GM19023 (cell line): ENCODE results near the gene SST.

Experiments used
- ATAC-seq: cut with Tn5 transposase; IDR thresholded peaks from one replicate; pipeline ENCODE4 v1.9.1; 2021; ENCODE audit warnings: mild to moderate bottlenecking, moderate library complexity; ENCODE audit not compliant: unreplicated experiment

Gene SST

DNA sequence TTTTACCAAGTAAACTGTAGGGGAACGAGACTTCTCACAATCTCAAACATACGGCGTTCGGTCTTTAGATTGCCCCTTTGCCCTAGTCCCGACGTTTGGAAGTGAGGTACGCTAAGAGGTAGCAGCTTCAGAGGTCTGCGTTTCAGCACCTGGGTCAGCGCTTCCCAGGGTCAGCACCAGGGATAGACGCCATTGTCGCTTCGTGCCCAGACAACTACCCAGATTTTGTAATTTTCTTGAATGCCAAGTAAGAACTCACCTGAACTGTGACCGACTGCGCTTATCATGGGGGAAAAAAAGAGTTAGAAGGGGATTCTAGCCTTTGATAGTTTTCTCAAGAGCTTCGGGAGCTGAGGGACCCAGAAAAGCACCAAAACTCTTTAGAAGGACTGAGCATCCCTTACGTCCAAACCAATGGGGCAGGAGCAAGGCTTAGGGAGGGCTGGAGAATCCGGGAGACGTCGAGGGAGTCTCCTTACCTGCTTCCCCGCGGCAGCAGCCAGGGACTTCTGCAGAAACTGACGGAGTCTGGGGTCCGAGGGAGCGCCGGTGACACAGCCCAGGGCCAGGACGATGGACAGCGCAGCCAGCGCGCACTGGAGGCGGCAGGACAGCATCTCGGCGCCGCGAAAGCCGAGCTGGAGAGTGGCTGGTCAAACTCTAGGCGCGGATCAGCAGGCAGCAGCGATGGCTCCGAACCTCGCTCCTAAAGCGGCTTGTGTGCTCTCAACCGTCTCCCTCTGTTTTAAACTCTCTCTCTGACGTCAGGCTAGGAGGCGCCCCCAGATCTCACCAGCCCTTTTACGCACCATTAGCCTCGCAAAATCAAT lies at the start of gene SST:
Gene SST (minus strand): TSS at position 720 of the 830 bp plus-strand sequence. CDS start 103 bp downstream, at position 617.
- no peak for ATAC-seq

DNA sequence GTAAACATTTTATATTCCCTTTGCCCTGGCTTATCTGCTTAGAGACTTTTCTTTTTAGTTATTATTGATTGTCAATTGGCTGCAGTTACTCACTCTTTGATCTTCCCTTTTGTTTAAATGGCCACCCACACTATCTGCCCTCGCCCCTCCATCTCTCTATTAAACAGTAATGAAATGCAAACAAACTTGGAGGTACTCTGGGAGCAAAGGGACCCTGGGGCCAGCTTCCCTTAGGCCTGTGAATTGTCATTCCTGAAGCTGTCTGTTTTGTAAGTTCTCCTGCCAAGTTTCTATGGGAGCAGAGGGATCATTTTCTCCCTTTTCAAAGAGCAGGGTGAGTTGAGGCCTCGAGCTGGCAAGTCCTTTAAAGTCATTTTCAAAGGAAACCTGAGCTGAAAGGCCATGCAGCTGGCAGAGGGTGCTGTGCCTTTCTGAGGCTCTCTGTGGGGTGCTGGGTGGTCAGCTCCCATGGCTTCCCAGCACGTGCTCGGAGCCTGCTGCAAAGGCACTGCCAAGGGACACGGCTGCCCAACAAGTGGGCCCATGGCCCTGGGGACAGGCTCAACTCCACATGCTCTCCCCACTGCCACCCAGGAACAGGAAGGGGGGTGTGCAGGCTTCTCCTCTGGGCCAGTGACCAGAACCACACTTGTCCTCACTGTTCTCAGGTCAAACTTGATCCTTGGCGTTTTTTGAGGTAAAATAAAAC lies 49.6 kb upstream of the SST start:
- no peak for ATAC-seq

DNA sequence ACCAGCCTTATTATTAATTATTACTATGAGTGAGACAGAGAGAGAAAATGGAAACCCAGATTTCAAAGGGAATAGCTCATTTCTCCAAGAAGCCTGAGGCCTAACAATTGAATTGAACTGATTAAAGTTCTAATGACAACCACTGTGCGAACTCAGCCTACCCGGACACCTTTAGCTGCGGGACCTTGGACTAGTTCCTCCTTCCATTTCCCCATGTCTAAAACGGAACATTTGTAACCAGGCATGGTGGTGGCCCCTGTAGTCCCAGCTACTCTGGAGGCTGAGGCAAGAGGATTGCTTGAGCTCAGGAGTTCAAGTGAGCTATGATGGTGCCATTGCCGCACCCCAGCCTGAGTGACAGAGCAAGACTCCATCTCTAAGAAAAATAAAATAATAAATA lies 48.6 kb upstream of the SST start:
- ATAC-seq, result no peak

DNA sequence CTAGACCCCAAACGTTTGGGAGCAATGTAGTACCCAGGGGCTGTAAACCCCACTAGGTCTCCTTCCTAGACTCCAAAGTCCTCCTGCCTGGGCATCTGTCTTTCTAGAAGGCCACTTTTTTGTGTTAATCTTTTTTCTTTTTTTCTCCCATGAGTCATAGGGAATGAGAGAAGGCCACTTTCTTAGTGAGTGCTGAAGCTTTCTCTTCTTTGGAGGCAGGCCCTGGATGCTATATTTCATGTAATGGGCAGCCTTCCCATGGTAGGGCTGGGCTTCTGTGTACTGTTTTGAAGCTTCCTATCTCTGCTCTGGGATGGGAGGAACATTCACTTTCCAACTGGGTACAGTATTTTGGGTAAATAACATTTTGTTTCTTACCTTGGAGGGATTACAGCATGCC lies 47.4 kb upstream of the SST start:
- ATAC-seq, result no peak

DNA sequence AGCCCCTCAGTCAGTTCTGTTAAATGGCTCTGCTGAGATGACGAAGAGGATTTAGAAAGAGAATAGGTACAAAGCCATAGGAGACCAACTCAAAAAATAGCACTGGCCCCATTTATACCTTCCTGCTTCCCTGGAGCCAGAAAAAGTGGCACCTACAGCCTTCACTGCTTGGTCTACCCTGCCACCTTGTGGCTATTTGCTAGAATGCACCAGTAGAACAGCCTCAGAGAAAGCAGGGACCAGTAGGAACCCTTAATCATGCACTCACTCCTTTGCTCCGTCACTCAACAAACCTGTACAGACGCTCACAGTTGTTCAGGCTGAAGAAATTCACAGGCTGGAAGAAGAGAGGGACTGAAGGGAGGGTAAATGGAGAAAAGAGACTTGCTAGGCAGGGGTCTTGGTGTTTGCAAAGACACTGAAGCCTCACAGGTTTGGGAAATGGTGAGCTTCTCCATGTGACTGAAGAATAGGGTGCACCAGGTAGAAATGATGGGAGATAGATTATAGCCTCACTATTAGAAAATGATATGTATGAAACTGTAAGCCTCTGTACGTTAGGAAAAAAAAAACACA lies 44.3 kb upstream of the SST start:
- peak; percentile 88 for ATAC-seq

DNA sequence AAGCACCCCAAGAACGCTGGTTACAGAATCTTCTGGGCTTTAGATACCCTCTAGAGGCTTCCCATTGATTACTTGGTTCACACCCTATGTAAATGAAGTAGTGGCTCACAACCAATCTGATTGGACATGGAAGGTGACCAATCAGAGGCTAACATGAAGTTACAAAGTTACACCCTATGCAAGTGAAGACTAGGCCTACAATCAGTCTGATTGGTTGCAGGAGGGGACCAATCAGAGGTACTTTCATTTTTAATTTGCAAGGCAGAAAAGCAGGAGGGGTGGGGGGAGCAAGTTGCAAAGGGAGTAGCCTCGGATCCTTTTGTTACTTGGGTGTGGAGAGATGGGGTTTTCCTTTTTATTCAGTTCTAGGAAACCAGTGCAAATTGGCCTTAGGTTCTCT lies 43.3 kb upstream of the SST start:
- ATAC-seq, result no peak

DNA sequence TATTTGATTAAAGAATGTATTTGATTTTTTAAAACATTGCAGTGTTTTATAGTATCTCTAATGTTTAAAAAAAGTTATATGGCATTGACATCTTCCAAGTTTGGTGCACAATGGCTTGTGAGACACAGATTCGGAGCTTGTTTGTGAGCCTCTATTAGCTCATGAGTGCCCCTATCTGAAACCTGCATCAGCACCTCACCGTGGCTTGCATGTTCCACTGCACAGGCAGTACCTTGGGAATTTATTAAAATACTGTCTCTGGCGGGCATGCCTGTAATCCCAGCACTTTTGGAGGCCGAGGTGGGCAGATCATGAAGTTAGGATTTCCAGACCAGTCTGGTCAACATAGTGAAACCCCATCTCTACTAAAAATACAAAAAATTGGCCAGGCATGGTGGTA lies 39.0 kb upstream of the SST start:
- no peak for ATAC-seq

DNA sequence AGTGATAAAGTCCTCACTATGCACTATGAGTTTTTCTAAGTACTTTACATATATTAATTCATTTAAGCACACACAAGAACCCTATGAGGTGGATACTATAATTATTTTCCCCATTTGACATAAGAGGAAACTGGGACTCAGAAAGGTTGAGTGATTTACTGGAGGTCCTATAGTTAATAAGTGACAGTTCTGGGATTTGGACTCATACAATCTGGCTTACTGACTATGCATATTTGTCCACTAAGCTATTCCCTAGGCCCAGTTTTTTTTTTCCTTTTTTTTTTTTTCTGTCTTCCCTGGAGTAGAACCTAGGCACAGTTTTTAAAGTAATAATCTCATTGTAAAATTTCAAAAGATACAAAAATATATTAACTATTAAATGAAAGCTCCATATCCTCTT lies 38.5 kb upstream of the SST start:
- no peak for ATAC-seq

DNA sequence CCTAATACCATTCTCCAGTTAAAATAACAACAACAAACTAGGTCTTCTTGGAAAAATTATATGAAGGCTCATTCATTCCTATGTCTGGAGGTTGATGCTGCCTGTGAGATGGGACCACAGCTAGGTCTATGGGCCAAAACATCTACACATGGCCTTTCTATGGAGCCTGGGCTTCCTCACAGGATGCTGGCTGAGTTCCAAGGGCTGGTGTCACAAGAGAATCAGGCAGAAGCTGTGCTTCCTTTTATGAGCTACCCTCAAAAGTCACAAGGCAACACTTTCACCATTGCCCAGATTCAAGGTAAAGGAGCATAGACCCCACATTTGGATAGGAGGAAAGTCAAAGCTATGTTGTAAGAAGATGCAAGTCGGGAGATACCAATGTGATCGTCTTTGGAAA lies 36.8 kb upstream of the SST start:
- no peak for ATAC-seq

DNA sequence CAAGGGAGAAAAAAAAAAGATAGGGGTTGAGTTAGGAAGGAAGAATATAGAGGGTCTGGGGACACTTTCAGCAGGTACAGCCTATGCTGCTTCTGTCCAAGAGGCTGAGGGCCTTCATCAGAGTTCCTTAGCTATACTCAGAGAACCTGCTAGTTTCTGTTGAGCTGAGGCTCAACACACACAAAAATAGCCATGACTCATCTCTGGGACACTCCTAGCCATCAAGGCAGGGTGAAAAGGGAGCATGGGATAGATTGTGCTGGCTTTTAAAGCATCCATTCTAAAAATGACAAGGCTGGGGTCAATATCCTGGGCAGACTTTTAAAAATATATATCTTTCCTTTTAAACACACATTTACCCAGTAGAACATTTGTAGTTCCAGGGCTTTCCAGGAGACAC lies 35.0 kb upstream of the SST start:
- ATAC-seq, result no peak

DNA sequence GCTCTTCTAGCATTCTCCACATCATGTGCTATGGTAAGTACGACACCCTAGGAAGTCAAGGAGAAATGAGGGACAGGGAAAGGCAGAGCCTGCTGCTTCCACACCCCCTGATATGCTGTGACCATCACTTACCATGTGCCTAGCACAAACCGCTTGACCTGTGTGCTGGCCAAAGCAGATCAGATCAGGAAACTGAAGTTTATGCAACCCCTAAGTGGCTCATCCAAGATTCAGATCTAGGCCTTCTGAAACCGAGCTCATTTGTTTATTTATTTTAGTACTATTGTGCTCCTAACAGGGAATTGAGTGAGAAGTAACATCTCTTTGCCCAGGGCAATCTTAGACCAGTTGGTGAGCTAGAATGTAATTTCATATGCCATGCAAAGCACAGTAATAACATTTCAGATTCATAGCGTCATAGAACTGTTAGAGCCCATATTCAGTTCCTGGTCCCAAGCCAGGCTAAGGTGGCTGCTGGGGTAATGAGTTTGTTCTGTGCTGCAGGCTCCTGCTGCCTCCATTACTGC lies 32.4 kb upstream of the SST start, which contains the start of gene RTP2:
Gene RTP2 (minus strand): TSS at position 51 of the 527 bp plus-strand sequence. CDS start 429 bp downstream, outside the sequence.
- ATAC-seq, result no peak

DNA sequence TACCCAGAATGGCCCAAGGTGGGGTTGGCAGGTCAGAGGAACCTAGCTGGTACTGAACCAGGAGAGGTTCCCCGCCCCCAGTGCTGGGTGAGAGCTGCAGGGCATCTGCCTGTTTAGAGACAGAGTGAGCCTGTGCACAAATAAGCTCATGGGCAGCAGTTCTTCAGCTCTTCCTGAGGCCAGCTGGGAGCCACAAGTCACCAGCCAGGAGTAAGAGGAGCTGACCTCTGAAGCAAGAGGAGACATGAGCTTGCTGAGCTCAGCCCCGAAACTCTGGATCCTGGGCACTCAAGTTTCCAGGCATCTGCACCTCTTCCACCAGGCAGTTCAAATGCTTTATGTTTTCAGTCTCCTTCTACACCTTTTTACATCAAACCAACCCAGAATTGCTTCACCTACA lies 30.1 kb upstream of the SST start:
- no peak for ATAC-seq

DNA sequence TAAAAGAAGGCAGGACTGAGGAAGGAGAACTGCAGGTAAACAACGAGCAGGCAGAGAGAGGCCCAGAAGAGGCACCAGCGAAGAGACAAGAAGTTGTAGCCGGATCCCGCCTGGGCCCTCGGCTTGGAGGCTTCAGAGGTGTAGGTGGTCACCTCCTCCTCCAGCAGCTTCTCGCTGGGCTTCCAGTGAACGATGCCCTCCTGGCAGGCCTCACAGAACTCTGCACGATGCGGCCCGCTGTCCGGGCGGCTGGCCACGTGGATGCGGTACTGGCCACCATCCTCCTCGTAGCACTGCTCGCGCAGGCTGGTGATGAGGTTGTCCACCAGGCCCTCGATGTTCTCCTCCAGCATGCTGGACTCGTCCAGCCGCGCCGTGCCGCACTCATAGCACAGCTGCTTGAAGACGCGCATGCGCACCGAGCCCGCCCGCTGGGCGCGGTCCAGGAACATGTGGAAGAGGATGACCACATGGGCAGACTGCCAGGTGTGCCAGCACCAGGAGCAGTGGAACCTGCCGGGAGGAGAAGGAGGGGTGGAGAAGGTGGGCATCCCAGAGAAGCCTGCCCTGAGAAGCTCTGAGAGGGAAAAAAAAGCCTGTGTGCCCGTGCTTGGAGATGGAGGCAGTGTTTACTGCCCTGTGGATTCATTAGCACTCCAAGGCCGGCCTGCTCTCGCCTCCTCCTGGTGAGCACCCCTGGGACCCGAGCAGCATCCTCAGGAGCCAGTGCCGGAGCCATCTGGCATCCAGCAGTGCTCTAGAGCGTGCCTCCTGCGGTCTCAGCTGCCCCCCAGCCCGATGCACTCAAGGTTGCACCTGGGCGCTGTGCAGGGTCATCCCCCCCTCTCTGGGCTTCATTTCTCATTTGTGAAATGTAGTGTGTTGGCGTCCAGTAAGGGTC lies 28.6 kb upstream of the SST start:
- no peak for ATAC-seq

DNA sequence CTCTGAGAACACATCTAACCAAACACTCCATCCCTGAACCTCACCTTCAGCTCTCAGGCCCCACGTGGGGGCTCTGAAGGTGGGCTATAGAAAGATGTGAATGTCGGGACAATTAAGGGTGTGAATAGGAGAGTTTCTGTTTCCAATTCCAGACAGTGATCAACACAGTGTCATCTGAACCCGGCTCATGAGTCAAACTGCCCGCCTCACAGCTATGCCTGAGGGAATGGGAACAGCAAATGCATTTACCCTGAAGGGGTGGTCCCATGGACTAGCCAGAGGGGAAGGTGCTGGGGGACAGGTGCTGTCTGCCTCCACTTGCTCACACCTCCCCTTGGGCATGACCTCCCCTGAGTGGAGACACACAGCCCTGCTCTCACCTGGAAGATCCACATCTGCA lies 25.8 kb upstream of the SST start:
- ATAC-seq, result no peak

DNA sequence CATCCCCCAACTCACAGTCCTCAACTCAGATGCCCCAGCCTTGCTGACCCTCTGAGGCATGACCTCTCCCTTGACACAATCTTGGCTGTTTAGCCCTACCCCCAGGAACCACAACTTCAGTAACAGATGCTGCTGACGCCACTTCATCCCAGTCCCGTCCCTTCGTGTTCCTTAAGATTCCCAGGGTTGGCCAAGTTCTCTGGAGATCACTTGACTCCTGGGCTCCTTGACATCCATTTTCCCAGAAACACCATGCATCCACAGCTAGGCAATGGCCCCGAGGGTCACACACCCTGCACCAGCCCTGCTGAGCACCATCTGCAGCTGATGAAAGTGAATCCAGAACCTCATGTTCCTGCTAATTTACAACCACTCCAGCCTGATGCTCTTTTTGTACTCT lies 25.3 kb upstream of the SST start:
- ATAC-seq, result no peak

DNA sequence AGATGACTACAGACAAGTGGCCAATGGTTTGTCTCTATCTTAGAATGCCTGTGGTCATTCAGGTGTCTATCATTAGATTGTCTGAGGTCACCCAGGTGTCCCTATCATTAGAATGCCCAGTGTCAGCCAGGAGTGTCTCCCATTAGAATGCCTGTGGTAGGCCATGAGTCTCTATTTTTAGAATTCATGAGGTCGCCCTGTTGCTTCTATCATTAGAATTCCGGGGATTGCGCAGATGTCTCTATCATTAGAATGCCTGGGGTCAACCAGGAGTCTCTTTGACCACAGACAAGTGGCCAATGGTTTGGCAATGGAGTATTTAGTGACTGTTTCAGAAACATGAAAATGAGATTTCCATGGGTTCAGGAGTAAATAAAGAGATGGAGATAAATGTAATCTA lies 24.6 kb upstream of the SST start:
- no peak for ATAC-seq

DNA sequence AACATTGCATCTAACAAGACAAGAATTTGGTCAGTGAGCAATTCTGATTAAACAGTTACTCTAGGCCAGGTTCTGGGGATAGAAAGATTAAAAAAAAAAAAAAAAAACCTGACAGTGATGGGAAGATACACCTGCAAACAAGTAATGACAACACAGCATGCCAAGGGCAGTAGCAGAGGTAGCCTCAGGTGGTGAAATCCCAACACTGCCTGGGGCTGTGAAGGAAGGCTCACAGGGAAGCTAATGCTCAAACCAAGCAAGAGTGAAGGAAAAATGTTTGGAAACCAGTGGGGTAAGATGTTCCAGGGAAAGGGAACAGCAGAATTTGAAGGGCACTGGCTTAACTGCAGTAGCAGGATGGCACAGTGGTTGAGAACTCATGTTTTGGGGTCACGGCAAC lies 23.2 kb upstream of the SST start:
- ATAC-seq, result no peak

DNA sequence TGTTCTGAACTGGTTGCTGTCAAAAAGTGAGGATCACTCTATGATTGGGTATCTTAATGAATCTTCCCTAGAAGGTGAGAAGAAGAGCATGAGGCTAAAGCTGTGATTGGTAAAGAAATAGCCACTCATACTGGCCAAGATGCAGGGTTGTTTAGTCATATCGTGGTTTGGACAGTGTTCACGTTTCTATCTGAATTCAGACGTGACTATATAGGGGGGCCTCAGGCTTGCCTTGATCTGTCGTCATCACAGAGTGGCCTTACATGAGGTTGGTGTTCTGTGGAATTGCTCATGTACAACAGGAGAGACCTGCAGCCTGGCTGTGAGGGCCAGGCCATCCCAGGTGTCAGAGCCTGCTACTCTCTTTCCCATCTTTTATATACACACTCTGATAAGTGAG lies 19.8 kb upstream of the SST start:
- no peak for ATAC-seq

DNA sequence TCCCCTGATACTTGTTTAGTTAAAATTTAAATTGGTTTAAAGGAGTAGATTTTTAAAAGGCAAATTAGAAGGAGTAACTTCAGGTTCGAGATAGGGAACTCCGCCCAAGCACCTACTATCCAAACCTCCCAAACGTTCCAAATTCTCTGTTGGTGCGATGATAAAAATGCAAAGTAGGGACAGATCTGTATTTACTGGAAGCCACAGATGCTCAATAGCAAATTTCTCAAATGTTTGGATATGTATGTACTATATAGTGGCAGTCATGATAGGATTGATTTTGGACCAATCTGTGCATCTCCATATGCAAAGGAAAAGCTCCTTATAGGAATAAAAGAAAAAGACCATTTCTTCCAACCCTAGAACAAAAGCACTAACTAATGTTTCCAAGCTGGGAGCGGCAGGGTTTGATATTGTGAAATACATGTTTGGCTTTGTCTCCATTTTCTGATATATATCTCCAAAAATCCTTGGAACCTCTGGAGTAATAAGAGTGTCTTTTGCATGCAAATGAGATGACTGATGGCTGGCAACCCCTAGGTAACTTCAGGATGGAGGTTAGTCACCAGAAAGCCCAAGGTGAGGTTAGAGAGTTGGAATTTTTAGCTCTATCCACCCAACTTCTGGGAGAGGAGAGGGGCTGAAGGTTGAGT lies 16.6 kb upstream of the SST start:
- no peak for ATAC-seq

DNA sequence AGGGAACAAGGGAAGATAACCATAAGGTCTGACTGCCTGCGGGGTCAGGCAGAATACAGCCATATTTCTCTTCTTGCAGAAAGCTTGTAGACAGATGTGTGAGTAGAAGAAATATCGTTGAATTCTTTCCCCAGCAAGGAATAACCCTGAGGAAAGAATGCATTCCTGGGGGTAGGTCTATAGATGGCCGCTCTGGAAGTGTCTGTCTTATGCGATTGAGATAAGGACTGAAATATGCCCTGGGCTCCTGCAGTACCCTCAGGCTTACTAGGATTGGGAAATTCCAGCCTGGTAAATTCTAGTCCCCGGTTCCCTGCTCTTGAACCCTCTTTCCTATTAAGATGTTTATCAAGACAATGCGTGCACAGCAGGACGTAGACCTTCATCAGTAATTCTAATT lies 15.8 kb upstream of the SST start:
- no peak for ATAC-seq
